Sigmoid colon (tissue), 7 donors: Measurements from ENCODE around the gene ADCY2. TPM values are rescaled to one million over a fixed set of nuclear protein-coding genes. Genes with fewer than 3 reads are reported as not detected.

Experiments
- DNase-seq: peaks from one replicate; pipeline ENCODE4 v3.0.0-alpha.2; 2019
- H3K27ac ChIP-seq, 4 donors: fragments of 200-600 bp; sonication (generic); one replicate each; pipeline ENCODE4 v1.5.1; 2016 to 2019; ENCODE audit warnings: mild to moderate bottlenecking in 1 of 4
- H3K27me3 ChIP-seq, 3 donors: fragments of 200-600 bp; sonication (generic); one replicate each; pipeline ENCODE4 v1.5.1; 2019; ENCODE audit warnings: mild to moderate bottlenecking in 1 of 3
- H3K36me3 ChIP-seq, 4 donors: fragments of 200-600 bp; sonication (generic); one replicate each; pipeline ENCODE4 v1.5.1; 2016 to 2019
- H3K4me1 ChIP-seq, 4 donors: fragments of 200-600 bp; sonication (generic); one replicate each; pipeline ENCODE4 v1.5.1; 2017 to 2019
- H3K4me3 ChIP-seq, 4 donors: fragments of 200-600 bp; sonication (generic); one replicate each; pipeline ENCODE4 v1.5.1; 2017 to 2019; ENCODE audit warnings: mild to moderate bottlenecking in 2 of 4, moderate library complexity in 1 of 4
- H3K9me3 ChIP-seq, 4 donors: fragments of 200-600 bp in 3 of 4; sonication (generic) in 3 of 4; one replicate each; pipeline versions ENCODE4 v1.5.1 to v1.6.1; 2013 to 2019
- CTCF ChIP-seq, 4 experiments: fragments of 450-650 bp in 3 of 4; fragments of 200-600 bp in 1 of 4; IDR thresholded peaks; one replicate each; pipeline ENCODE4 v1.5.1; 2016 to 2019; ENCODE audit warnings: antibody characterized with exemption in 4 of 4, mild to moderate bottlenecking in 3 of 4, moderate library complexity in 2 of 4
- EP300 ChIP-seq, 4 donors: sonication (generic); formaldehyde crosslinking; IDR thresholded peaks; one replicate each; pipeline ENCODE4 v1.6.1; 2017; ENCODE audit warnings: antibody characterized with exemption in 4 of 4
- POLR2A ChIP-seq, 2 donors: fragments of 450-650 bp; IDR thresholded peaks; one replicate each; pipeline ENCODE4 v1.6.1; 2016; ENCODE audit warnings: antibody characterized with exemption in 2 of 2, mild to moderate bottlenecking in 2 of 2, moderate library complexity in 2 of 2
- POLR2AphosphoS5 ChIP-seq, 4 donors: sonication (generic); formaldehyde crosslinking; IDR thresholded peaks; one replicate each; pipeline ENCODE4 v1.6.1; 2017; ENCODE audit warnings: antibody characterized with exemption in 4 of 4
- WGBS, 2 donors: extraction: QIAGEN DNeasy Blood & Tissue Kit; methylation state at CpG; one replicate each; pipeline ENCODE4 v1.1.7; 2013; 5-methylcytosine and 5-hydroxymethylcytosine counted together
- intact Hi-C: fragments of 100-400 bp; cut with DNase I; formaldehyde crosslinking; loops from one replicate; pipeline ENCODE4 v1.15.1; 2023
- polyA plus RNA-seq, 3 donors: library from polyadenylated mRNA; stranded (reverse); fragments of 200-250 nt; gene quantifications; one replicate each; pipeline ENCODE4 v1.2.3, GENCODE V29; 2013
- total RNA-seq, 4 donors: library from RNA; depleted of rRNA; stranded (reverse); fragments of >200 nt; gene quantifications; one replicate each; pipeline ENCODE4 v1.1.0, GENCODE V29; 2016
- donor health status: healthy with polysubstance abuse.
- donor health status: Bipolar disorder and iron deficiency.
- donor health status: healthy.

Gene ADCY2
- total and polyA plus RNA-seq, 7 donors: 0.69 to 9.5 (median 4.4) TPM

- TF ChIP-seq POLR2A (IDR thresholded peaks at IDR 0.05) (no peak), POLR2AphosphoS5 (IDR thresholded peaks at IDR 0.05) (no peak), CTCF (IDR thresholded peaks at IDR 0.05) (no peak), EP300 (IDR thresholded peaks at IDR 0.05) (no peak)
- no peaks in the 10 kb centered on the region for H3K27me3 ChIP-seq
- no peak overlapping the region for H3K27ac ChIP-seq
- WGBS, 2 donors: 85 to 88% methylated on average over 1 of the region's 1 CpG
- DNase-seq: no peak
- no peaks in the 10 kb centered on the region for H3K36me3 ChIP-seq
- no peaks in the 10 kb centered on the region for H3K4me1 ChIP-seq
- H3K4me3 ChIP-seq: no peak overlapping the region
- no peaks in the 10 kb centered on the region for H3K9me3 ChIP-seq
- intact Hi-C loops: no loop called here
Observed at GRCh38 chr5:7609726-7610125, 213.8 kb downstream of the ADCY2 start.

- TF ChIP-seq POLR2A (IDR thresholded peaks at IDR 0.05): no peak
- TF ChIP-seq EP300 (IDR thresholded peaks at IDR 0.05): no peak
- no peaks in the 10 kb centered on the region for H3K27me3 ChIP-seq
- no peak for DNase-seq
- 76 to 83% methylated on average over 2 of the region's 2 CpGs for WGBS, 2 donors
- H3K4me3 ChIP-seq: no peak overlapping the region
- no peaks in the 10 kb centered on the region for H3K4me1 ChIP-seq
- H3K9me3 ChIP-seq: no peaks in the 10 kb centered on the region
- H3K36me3 ChIP-seq: no peaks in the 10 kb centered on the region
- intact Hi-C loops: no loop called here
- H3K27ac ChIP-seq: no peak overlapping the region
Observed at GRCh38 chr5:7610531-7611177, 214.7 kb downstream of the ADCY2 start.

- 60 to 73% methylated on average over 1 of the region's 1 CpG for WGBS, 2 donors
- DNase-seq: no peak
- H3K4me1 ChIP-seq: no peaks in the 10 kb centered on the region
- no peaks in the 10 kb centered on the region for H3K9me3 ChIP-seq
- intact Hi-C loops: no loop called here
- H3K36me3 ChIP-seq: no peaks in the 10 kb centered on the region
- H3K27me3 ChIP-seq: no peaks in the 10 kb centered on the region
- H3K27ac ChIP-seq: no peak overlapping the region
- H3K4me3 ChIP-seq: no peak overlapping the region
- TF ChIP-seq POLR2AphosphoS5 (IDR thresholded peaks at IDR 0.05): no peak
- no peak for TF ChIP-seq CTCF (IDR thresholded peaks at IDR 0.05)
- TF ChIP-seq POLR2A (IDR thresholded peaks at IDR 0.05): no peak
- no peak for TF ChIP-seq EP300 (IDR thresholded peaks at IDR 0.05)
Observed at GRCh38 chr5:7611518-7611917, 215.6 kb downstream of the ADCY2 start.

GRCh38 chr5:7615566-7616061 lies 219.7 kb downstream of the ADCY2 start:
- intact Hi-C loops: no loop called here
- H3K36me3 ChIP-seq: no peaks in the 10 kb centered on the region
- H3K27ac ChIP-seq: no peak overlapping the region
- no peak for DNase-seq
- H3K9me3 ChIP-seq: no peaks in the 10 kb centered on the region
- WGBS, 2 donors: 83 to 88% methylated on average over 2 of the region's 2 CpGs
- no peaks in the 10 kb centered on the region for H3K4me1 ChIP-seq
- H3K4me3 ChIP-seq: no peak overlapping the region
- H3K27me3 ChIP-seq: no peaks in the 10 kb centered on the region
- TF ChIP-seq CTCF (IDR thresholded peaks at IDR 0.05): no peak
- TF ChIP-seq EP300 (IDR thresholded peaks at IDR 0.05): no peak
- TF ChIP-seq POLR2A (IDR thresholded peaks at IDR 0.05): no peak
- no peak for TF ChIP-seq POLR2AphosphoS5 (IDR thresholded peaks at IDR 0.05)

- H3K36me3 ChIP-seq: no peaks in the 10 kb centered on the region
- no peaks in the 10 kb centered on the region for H3K27me3 ChIP-seq
- no peaks in the 10 kb centered on the region for H3K9me3 ChIP-seq
- no peak for DNase-seq
- no peak overlapping the region for H3K4me3 ChIP-seq
- TF ChIP-seq POLR2A (IDR thresholded peaks at IDR 0.05): no peak
- no peak for TF ChIP-seq EP300 (IDR thresholded peaks at IDR 0.05)
- TF ChIP-seq POLR2AphosphoS5 (IDR thresholded peaks at IDR 0.05): no peak
- TF ChIP-seq CTCF (IDR thresholded peaks at IDR 0.05): no peak
- H3K4me1 ChIP-seq: peaks cover 0 to 5% (median 0%) of the 10 kb centered on the region in 4 donors
- intact Hi-C loops: no loop called here
- no peak overlapping the region for H3K27ac ChIP-seq
- 19 to 56% methylated on average over 2 of the region's 2 CpGs for WGBS, 2 donors
Observed at GRCh38 chr5:7616897-7617296, 221.0 kb downstream of the ADCY2 start.
